ENCODE results near the gene CFAP74.

CFAP74 gene

DNA sequence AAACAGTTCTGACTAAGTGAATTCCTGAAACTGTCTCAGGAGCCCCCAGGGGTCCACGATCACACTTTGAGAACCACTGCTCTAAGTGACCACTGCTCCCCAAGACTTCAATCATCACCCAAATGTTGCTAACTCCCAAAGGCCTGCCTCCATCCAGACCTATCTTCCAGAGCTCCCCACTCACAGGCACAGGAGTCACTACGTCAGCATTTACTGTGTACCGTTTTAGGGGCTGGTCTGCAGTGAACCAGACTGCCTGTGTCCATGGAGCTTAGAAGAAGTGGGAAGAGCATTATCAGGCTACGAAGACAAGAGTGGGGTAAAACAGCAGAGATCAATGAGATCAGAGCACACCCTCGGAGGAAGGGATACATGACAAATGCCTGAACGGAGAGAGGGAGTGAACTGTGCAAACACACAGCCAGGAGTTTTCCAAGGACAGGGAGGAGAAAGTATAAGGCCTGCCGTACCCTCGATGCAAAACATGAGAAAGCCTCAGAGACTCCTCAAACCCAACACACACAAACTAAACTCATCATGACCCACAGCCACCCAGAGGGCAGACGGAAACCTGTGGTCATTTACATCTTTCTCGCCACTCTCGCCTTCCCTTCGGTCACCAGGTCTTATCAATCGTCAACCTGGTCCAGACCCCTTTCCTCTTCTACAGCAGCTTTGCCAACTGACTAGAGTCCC lies 122.8 kb downstream of the CFAP74 start:
- no peak for DNase-seq
- no peaks in the 10 kb centered on the region for H3K4me1 ChIP-seq
- TF ChIP-seq, protein P1, sequence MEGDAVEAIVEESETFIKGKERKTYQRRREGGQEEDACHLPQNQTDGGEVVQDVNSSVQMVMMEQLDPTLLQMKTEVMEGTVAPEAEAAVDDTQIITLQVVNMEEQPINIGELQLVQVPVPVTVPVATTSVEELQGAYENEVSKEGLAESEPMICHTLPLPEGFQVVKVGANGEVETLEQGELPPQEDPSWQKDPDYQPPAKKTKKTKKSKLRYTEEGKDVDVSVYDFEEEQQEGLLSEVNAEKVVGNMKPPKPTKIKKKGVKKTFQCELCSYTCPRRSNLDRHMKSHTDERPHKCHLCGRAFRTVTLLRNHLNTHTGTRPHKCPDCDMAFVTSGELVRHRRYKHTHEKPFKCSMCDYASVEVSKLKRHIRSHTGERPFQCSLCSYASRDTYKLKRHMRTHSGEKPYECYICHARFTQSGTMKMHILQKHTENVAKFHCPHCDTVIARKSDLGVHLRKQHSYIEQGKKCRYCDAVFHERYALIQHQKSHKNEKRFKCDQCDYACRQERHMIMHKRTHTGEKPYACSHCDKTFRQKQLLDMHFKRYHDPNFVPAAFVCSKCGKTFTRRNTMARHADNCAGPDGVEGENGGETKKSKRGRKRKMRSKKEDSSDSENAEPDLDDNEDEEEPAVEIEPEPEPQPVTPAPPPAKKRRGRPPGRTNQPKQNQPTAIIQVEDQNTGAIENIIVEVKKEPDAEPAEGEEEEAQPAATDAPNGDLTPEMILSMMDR (IDR thresholded peaks at IDR 0.05; ENCODE audit: low read depth, low read length), result no peak
- no peak overlapping the region for H3K4me3 ChIP-seq (ENCODE audit: low read depth, low read length)
- H3K27me3 ChIP-seq, result no peaks in the 10 kb centered on the region
- no peaks in the 10 kb centered on the region for H3K9me3 ChIP-seq
- H3K36me3 ChIP-seq, result peaks cover 47% of the 10 kb centered on the region

DNA sequence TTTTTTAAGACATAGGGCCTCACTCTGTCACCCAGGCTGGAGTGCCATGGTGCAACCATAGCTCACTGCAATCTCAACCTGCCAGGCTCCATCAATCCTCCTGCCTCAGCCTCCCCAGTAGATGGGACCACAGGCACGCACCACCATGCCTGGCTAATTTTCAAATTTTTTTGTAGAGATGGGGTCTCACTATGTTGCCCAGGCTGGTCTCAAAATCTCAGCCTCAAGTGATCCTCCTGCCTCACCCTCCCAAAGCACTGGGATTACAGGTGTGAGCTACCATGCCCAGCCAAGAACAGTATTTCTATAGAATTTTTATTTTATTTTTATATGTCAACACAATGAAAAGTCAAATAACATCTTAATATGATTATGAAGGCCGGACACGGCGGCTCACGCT lies 123.6 kb downstream of the CFAP74 start:
- Histone ChIP-seq H3K4me1 (no peaks in the 10 kb centered on the region), H3K27me3 (no peaks in the 10 kb centered on the region), H3K9me3 (no peaks in the 10 kb centered on the region), H3K4me3 (ENCODE audit: low read depth, low read length) (no peak overlapping the region), H3K36me3 (peaks cover 53% of the 10 kb centered on the region)
- no peak for DNase-seq
- TF ChIP-seq, protein P1 (IDR thresholded peaks at IDR 0.05; ENCODE audit: low read depth, low read length), result no peak

DNA sequence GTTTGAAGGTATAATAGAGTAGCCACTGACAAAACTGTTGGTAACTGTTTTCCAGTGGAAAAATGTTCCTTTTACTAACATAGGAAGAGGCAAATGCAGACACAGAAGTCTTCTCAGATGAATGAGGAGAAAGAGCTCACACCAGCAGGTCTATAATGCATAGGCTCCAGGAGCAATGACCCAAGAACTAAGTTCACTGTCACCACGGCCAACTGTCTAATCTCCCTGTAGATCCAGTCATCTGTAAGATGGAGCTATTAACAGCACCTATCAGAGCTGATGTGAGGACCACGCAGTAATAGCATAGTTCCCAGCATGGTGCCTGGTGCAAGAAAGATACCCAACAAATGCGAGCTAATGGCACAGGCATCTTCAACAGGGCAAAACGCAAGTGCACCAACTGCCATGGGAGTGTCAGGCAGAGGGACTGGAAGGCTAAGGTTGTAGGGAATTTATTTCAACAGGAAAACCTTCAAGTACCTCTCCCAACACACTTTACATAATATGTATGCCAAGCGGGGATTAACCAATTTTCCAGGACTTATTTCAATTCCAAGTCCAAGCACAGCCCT lies 125.6 kb downstream of the CFAP74 start:
- Histone ChIP-seq H3K27me3 (no peaks in the 10 kb centered on the region), H3K4me1 (no peaks in the 10 kb centered on the region), H3K36me3 (peaks cover 67% of the 10 kb centered on the region), H3K4me3 (ENCODE audit: low read depth, low read length) (no peak overlapping the region), H3K9me3 (no peaks in the 10 kb centered on the region)
- no peak for DNase-seq
- TF ChIP-seq, protein P1 (IDR thresholded peaks at IDR 0.05; ENCODE audit: low read depth, low read length), result no peak

DNA sequence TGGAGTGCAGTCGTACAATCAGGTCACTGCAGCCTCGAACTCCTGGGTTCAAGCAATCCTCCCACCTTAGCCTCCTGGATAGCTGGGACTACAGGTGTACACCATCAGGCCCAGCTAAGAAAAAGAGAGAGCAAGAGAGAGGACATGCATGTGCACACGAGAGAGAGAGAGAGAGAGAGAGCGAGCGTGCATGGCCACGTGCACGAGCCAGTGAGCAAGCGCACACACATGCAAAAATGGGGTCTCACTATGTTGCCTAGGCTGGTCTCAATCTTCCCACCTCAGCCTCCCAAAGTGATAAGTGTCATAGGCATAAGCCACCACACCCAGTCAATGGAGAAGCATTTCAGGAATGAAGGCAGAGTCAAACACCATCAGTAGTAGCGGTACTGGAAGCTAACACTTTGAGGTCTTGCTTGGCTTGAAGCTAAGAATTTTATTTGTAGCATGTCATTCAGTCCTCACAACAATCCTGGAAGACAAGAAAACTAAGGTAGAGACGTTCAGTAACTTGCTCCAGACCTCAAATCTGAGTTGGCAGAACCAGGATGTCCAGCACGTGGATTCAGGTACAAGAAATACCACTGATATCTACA lies 127.2 kb downstream of the CFAP74 start:
- H3K4me3 ChIP-seq (ENCODE audit: low read depth, low read length), result no peak overlapping the region
- DNase-seq, result no peak
- H3K9me3 ChIP-seq, result no peaks in the 10 kb centered on the region
- no peaks in the 10 kb centered on the region for H3K27me3 ChIP-seq
- TF ChIP-seq, protein P1 (IDR thresholded peaks at IDR 0.05; ENCODE audit: low read depth, low read length), result no peak
- H3K4me1 ChIP-seq, result no peaks in the 10 kb centered on the region
- H3K36me3 ChIP-seq, result peaks cover 75% of the 10 kb centered on the region

DNA sequence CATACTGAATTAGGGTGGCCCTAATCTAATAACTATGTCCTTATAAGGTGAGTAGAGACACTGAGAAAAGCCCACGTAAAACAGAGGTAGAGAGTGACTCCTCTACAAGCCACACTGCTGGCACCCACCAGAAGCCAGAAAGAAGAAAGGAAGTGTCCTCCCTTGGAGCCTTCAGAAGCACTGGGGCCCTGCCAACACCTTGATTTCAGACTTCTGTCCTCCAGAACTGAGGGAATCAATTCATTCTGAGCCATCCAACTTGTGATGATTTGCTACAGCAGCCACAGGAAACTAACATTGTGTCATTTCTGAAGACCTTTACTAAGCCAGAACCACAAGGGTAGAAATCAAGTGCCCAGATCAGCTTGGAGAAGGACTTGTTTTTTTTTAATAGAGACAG lies 127.7 kb downstream of the CFAP74 start:
- no peaks in the 10 kb centered on the region for H3K27me3 ChIP-seq
- peaks cover 77% of the 10 kb centered on the region for H3K36me3 ChIP-seq
- H3K4me3 ChIP-seq (ENCODE audit: low read depth, low read length), result no peak overlapping the region
- H3K4me1 ChIP-seq, result no peaks in the 10 kb centered on the region
- H3K9me3 ChIP-seq, result no peaks in the 10 kb centered on the region
- TF ChIP-seq, protein P1 (IDR thresholded peaks at IDR 0.05; ENCODE audit: low read depth, low read length), result no peak
- DNase-seq, result no peak

DNA sequence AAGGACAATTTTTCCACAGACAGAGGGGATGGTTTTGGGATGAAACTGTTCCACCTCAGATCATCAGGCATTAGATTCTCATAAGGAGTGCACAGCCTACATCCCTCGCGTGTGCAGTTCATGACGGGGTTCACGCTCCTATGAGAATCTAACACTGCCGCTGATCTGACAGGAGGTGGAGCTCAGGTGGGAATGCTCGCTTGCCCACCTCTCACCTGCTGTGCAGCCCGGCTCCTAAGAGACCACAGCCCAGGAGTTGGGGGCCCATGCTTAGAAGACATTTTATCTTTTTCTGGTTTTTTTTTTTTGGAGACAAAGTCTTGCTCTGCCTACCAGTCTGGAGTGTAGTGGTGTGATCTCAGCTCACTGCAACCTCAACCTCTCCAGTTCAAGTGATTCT lies 128.7 kb downstream of the CFAP74 start:
- no peaks in the 10 kb centered on the region for H3K4me1 ChIP-seq
- no peaks in the 10 kb centered on the region for H3K9me3 ChIP-seq
- TF ChIP-seq, protein P1 (IDR thresholded peaks at IDR 0.05; ENCODE audit: low read depth, low read length), result no peak
- no peak for DNase-seq
- no peak overlapping the region for H3K4me3 ChIP-seq (ENCODE audit: low read depth, low read length)
- no peaks in the 10 kb centered on the region for H3K27me3 ChIP-seq
- peaks cover 78% of the 10 kb centered on the region for H3K36me3 ChIP-seq
